OCI-LY7 (cell line): ENCODE results near the gene MYBBP1A.

Source experiments
- CTCF ChIP-seq: fragments of 200-600 bp; sonication (generic); conservative IDR thresholded peaks from 2 replicates; pipeline ENCODE4 v1.5.1; 2014; ENCODE audit warnings: mild to moderate bottlenecking, antibody characterized with exemption, low read length, moderate library complexity, mixed read lengths
- EZH2phosphoT487 ChIP-seq: fragments of 200-600 bp; sonication (generic); IDR thresholded peaks from 2 replicates; pipeline ENCODE4 v1.6.1; 2018; ENCODE audit warnings: low read depth, borderline replicate concordance, mild to moderate bottlenecking, mixed run types, antibody characterized with exemption, low read length, moderate library complexity, mixed read lengths

- TF ChIP-seq CTCF = no peak
- no peak for TF ChIP-seq EZH2phosphoT487
Measured at GRCh38 chr17:4539576-4540223, 15.5 kb downstream of the MYBBP1A start.
